ENCODE measurements around the gene DEAF1.

DNA sequence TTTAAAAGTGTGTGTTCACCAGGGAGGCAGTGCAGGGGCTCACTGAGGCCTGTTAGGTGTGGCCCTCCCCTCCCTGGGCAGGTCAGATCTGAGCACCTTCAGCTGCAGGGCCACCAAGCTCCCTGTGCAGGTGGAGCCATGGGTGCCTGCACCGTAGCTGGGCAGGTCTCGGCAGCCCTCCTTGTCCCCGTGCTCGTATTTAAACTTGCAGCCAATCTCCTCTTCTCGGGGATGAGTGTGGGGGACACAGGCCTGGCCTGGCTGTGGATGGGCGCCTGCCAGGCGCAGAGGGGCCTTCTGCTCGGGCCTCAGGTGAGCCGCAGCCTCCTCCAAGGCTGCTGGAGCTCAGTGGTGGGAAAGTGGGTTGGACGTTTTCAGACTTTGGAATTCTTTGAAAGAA lies 99.6 kb downstream of the DEAF1 start:
- TF ChIP-seq, protein P1, sequence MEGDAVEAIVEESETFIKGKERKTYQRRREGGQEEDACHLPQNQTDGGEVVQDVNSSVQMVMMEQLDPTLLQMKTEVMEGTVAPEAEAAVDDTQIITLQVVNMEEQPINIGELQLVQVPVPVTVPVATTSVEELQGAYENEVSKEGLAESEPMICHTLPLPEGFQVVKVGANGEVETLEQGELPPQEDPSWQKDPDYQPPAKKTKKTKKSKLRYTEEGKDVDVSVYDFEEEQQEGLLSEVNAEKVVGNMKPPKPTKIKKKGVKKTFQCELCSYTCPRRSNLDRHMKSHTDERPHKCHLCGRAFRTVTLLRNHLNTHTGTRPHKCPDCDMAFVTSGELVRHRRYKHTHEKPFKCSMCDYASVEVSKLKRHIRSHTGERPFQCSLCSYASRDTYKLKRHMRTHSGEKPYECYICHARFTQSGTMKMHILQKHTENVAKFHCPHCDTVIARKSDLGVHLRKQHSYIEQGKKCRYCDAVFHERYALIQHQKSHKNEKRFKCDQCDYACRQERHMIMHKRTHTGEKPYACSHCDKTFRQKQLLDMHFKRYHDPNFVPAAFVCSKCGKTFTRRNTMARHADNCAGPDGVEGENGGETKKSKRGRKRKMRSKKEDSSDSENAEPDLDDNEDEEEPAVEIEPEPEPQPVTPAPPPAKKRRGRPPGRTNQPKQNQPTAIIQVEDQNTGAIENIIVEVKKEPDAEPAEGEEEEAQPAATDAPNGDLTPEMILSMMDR (IDR thresholded peaks at IDR 0.05; ENCODE audit: insufficient read depth, low read length), result no peak
- 0 out of 2 replicates have a peak, but pooled peaks have one; percentile 24 for TF ChIP-seq POLR2AphosphoS5 (IDR thresholded peaks at IDR 0.05; ENCODE audit: low read depth)
- TF ChIP-seq, protein P2, sequence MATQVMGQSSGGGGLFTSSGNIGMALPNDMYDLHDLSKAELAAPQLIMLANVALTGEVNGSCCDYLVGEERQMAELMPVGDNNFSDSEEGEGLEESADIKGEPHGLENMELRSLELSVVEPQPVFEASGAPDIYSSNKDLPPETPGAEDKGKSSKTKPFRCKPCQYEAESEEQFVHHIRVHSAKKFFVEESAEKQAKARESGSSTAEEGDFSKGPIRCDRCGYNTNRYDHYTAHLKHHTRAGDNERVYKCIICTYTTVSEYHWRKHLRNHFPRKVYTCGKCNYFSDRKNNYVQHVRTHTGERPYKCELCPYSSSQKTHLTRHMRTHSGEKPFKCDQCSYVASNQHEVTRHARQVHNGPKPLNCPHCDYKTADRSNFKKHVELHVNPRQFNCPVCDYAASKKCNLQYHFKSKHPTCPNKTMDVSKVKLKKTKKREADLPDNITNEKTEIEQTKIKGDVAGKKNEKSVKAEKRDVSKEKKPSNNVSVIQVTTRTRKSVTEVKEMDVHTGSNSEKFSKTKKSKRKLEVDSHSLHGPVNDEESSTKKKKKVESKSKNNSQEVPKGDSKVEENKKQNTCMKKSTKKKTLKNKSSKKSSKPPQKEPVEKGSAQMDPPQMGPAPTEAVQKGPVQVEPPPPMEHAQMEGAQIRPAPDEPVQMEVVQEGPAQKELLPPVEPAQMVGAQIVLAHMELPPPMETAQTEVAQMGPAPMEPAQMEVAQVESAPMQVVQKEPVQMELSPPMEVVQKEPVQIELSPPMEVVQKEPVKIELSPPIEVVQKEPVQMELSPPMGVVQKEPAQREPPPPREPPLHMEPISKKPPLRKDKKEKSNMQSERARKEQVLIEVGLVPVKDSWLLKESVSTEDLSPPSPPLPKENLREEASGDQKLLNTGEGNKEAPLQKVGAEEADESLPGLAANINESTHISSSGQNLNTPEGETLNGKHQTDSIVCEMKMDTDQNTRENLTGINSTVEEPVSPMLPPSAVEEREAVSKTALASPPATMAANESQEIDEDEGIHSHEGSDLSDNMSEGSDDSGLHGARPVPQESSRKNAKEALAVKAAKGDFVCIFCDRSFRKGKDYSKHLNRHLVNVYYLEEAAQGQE (IDR thresholded peaks at IDR 0.05; ENCODE audit: insufficient replicate concordance, low read depth), result no peak
